Measurements from ENCODE around the gene KCNN1.

DNA sequence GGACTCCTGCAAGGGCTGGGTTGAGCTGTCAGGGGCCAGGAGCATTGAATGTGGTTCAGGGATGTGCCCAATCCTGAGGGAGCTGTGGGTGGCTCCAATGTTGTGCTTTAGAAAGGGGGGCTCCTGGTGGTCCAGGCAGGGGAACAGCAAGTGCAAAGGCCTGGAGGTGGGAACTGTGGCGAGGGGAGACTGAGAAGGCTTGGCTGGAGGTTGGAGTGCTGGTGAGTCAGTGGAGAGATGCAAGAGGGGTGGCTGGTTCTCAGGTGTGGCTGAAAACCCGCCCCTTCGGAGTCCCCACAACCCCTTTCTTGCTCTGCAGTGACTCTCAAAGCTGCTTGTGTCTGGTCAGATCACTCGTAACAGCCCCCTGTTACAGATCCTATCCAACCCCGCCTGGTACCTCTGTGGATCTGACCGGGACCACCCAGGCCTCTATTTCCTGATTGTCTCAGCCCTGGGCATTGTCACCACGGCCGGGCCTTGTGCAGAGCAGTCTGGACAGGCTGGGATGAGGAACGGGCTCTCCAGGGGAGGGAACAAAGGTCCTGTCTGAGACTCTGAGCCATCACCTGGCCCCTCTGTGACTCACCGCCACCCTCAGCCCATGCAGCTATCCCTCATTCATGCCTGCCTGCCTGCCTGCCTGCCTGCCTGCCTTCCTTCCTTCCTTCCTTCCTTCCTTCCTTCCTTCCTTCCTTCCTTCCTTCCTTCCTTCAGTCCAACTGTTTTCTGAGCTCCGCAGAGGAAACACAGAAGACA is 1.4 kb upstream of the KCNN1 start:
- TF ChIP-seq, protein P1, sequence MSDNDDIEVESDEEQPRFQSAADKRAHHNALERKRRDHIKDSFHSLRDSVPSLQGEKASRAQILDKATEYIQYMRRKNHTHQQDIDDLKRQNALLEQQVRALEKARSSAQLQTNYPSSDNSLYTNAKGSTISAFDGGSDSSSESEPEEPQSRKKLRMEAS (IDR thresholded peaks at IDR 0.05; ENCODE audit: low read depth, low read length) = no peak
- TF ChIP-seq CTCF (IDR thresholded peaks at IDR 0.05; ENCODE audit: low read depth, low read length) (no peak), MYC (IDR thresholded peaks at IDR 0.05; ENCODE audit: low read depth, low read length) (no peak), POLR2A (IDR thresholded peaks at IDR 0.05; ENCODE audit: extremely low read depth, insufficient read length) (no peak)

Data from NB4 (cell line).